NCI-H345 (cell line): ENCODE data around the gene GPC5.
"Not testable (repeated sequence)": the region's sequence is repeated elsewhere in the genome, so short reads cannot be mapped to it uniquely, and the experiment has no call there.

Source experiments
- DNase-seq: peaks from one replicate; lab custom pipeline; 2025; lab: John Stamatoyannopoulos, UW

The GPC5 gene

GRCh38 chr13:91891141-91891540 is 492.7 kb downstream of the GPC5 start:
- no peak for DNase-seq

- no peak for DNase-seq
Measured at GRCh38 chr13:91893040-91893439, 494.6 kb downstream of the GPC5 start.

- DNase-seq: peak; percentile 1
Measured at GRCh38 chr13:91894316-91894715, 495.9 kb downstream of the GPC5 start.

GRCh38 chr13:91896547-91896946 is 498.1 kb downstream of the GPC5 start:
- DNase-seq: no peak

- DNase-seq: not testable (repeated sequence)
Measured at GRCh38 chr13:91898986-91899385, 500.6 kb downstream of the GPC5 start.

GRCh38 chr13:91902291-91902690 is 503.9 kb downstream of the GPC5 start:
- no peak for DNase-seq

GRCh38 chr13:91904005-91904404 is 505.6 kb downstream of the GPC5 start:
- DNase-seq: no peak

- no peak for DNase-seq
Measured at GRCh38 chr13:91904597-91904996, 506.2 kb downstream of the GPC5 start.

- DNase-seq: no peak
Measured at GRCh38 chr13:91907398-91907797, 509.0 kb downstream of the GPC5 start.

- no peak for DNase-seq
Measured at GRCh38 chr13:91909617-91910016, 511.2 kb downstream of the GPC5 start.

GRCh38 chr13:91922969-91923592 is 524.7 kb downstream of the GPC5 start:
- no peak for DNase-seq

- no peak for DNase-seq
Measured at GRCh38 chr13:91930687-91931086, 532.3 kb downstream of the GPC5 start.

- no peak for DNase-seq
Measured at GRCh38 chr13:91934354-91934753, 535.9 kb downstream of the GPC5 start.

GRCh38 chr13:91946498-91947070 is 548.2 kb downstream of the GPC5 start:
- DNase-seq: peak; percentile 50

GRCh38 chr13:91948736-91949135 is 550.3 kb downstream of the GPC5 start:
- DNase-seq: no peak

- no peak for DNase-seq
Measured at GRCh38 chr13:91950803-91951202, 552.4 kb downstream of the GPC5 start.

GRCh38 chr13:91955546-91956355 is 557.3 kb downstream of the GPC5 start:
- no peak for DNase-seq

GRCh38 chr13:91960947-91961346 is 562.5 kb downstream of the GPC5 start:
- no peak for DNase-seq

- no peak for DNase-seq
Measured at GRCh38 chr13:91962946-91963345, 564.5 kb downstream of the GPC5 start.

GRCh38 chr13:91965511-91965910 is 567.1 kb downstream of the GPC5 start:
- DNase-seq: no peak

GRCh38 chr13:91978571-91978970 is 580.1 kb downstream of the GPC5 start:
- no peak for DNase-seq

GRCh38 chr13:91986761-91987483 is 588.5 kb downstream of the GPC5 start:
- DNase-seq: no peak

GRCh38 chr13:91988331-91988730 is 589.9 kb downstream of the GPC5 start:
- DNase-seq: no peak
